Activated T-cell treated with anti-CD3 and anti-CD28 coated beads for 4 hours (primary cell): ENCODE results near the gene ITGB5.

Experiments
- DNase-seq: peaks from one replicate; pipeline ENCODE4 v3.0.0-alpha.2; 2020

ITGB5 gene

GRCh38 chr3:124731760-124732159 lies 155.4 kb downstream of the ITGB5 start:
- no peak for DNase-seq

DNA sequence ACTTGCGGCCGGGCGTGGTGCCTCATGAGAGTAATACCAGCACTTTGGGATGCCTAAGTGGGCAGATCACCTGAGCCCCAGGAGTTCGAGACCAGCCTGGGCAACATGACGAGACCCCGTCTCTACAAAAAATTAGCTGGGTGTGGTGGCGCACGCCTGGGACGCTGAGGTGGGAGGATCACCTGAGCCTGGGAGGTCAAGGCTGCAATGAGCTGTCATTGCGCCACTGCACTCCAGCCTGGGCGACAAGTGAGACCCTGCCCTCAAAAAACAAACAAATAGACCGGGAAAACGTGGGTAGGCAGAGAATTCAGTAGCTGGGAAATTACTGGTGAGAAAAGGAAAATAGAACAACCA lies 156.2 kb downstream of the ITGB5 start:
- no peak for DNase-seq

- DNase-seq = peak; percentile 92
Measured at GRCh38 chr3:124730129-124730940, 156.8 kb downstream of the ITGB5 start, which contains the start of gene UMPS. UMPS (plus strand) TSS chr3:124730452; CDS start chr3:124730472, 20 bp downstream.

DNA sequence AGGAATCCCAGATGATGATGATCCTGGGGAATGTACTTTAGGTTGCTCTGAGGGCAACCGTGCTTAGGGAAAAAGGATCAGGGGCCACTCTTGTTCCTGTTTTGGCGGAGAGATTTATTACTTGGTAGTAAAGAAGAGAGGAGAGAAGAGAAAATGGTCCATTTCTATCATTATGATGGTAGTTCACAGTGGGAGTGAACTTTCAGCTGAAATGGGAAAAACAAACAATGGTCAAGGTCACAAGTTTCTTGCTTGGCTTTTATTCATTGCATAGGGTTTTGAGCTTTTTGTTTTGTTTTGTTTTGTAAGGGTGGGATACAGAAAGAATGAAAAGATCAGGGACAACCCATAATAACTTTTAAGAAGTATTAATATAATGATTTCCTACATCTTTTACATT lies 164.6 kb downstream of the ITGB5 start:
- no peak for DNase-seq

GRCh38 chr3:124714223-124714853 lies 172.8 kb downstream of the ITGB5 start:
- no peak for DNase-seq
